Skin epidermis (tissue), 12 donors: ENCODE measurements around the gene FOXF1.
A peak's percentile ranks its signal among the peaks of the same experiment; 100 is the strongest.

Experiments used
- H3K27ac ChIP-seq, 21 experiments: fragments of 200-600 bp; sonication (generic) in 11 of 21; one replicate each; pipeline ENCODE4 v1.5.0; 2020; ENCODE audit warnings: mild to moderate bottlenecking in 3 of 21, inconsistent platforms in 2 of 21, moderate library complexity in 2 of 21
- H3K4me3 ChIP-seq, 7 experiments: fragments of 200-600 bp; sonication (generic) in 2 of 7; one replicate each; pipeline ENCODE4 v1.5.0; 2020; ENCODE audit warnings: inconsistent platforms in 2 of 7, mild to moderate bottlenecking in 2 of 7, moderate library complexity in 1 of 7

FOXF1 gene

GRCh38 chr16:86549076-86549892 lies 39.0 kb downstream of the FOXF1 start:
- no peak overlapping the region for H3K27ac ChIP-seq
- H3K4me3 ChIP-seq, result no peak overlapping the region

GRCh38 chr16:86549893-86550190 lies 39.5 kb downstream of the FOXF1 start:
- H3K4me3 ChIP-seq, result no peak overlapping the region
- H3K27ac ChIP-seq, result no peak overlapping the region

DNA sequence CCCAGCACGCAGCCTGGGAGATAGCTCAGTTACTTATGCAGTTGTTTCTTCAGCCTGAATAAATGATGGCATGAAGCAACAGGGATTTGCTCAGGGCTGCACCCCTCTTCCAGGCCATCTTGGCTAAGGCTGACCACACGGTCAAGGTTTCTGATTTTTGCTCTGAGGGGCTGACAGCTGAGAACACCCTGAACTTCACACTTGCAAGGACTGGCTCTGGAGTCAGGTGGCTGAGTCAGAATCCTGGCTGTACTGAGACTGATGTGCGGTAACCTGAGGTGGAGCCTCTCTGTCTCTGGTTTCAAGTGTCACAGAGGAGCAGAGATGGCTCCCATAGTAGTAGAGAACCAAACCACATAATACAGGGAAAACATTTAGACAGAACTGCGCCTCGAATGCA lies 40.0 kb downstream of the FOXF1 start:
- no peak overlapping the region for H3K27ac ChIP-seq

GRCh38 chr16:86553356-86553755 lies 43.0 kb downstream of the FOXF1 start:
- H3K4me3 ChIP-seq, result no peak overlapping the region
- H3K27ac ChIP-seq, result no peak overlapping the region

More for the DNA sequence above, 40.0 kb downstream of the FOXF1 start:
- no peak overlapping the region for H3K4me3 ChIP-seq

- peak overlapping the region; percentile 46 to 99 (median 92) for H3K27ac ChIP-seq
- peak overlapping the region; percentile 82 to 96 (median 87) for H3K4me3 ChIP-seq
Observed at GRCh38 chr16:86554599-86554916, 44.2 kb downstream of the FOXF1 start.

- peak within 1 kb of the TSS; percentile 82 to 96 (median 87) for H3K4me3 ChIP-seq
- peak within 1 kb of the TSS; percentile 46 to 99 (median 92) for H3K27ac ChIP-seq
Observed at GRCh38 chr16:86554917-86555703, 44.8 kb downstream of the FOXF1 start, which contains the start of gene MTHFSD. MTHFSD (minus strand) TSS chr16:86555235; CDS start chr16:86555184, 51 bp downstream.

GRCh38 chr16:86555704-86556075 lies 45.4 kb downstream of the FOXF1 start:
- H3K27ac ChIP-seq, result peak overlapping the region in 17 of 21 experiments; percentile 78 to 99 (median 94)
- H3K4me3 ChIP-seq, result peak overlapping the region; percentile 82 to 96 (median 87)

DNA sequence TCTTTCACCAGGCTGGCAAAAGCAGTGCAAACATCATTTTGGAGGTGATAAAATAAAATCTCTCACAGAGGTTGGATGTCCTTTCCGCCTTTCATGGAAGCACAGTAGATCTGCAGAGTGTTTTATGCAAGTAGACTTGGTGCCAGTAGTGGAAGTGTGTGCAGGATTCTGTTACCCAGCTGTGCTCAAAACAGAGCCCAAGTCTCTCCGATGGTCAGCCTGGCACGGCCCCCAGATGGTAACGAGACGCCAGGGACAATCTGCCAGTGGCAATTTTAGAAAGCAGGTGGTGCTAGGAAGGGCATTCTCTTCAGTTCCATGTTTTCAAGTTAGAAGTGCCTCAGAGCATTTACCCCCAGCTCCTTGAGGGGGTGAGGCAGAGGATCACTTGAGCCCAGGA lies 46.2 kb downstream of the FOXF1 start:
- Histone ChIP-seq H3K4me3 (no peak overlapping the region), H3K27ac (no peak overlapping the region)

- no peak overlapping the region for H3K4me3 ChIP-seq
- H3K27ac ChIP-seq, result no peak overlapping the region
Observed at GRCh38 chr16:86557587-86557986, 47.3 kb downstream of the FOXF1 start.

GRCh38 chr16:86558355-86559193 lies 48.2 kb downstream of the FOXF1 start:
- H3K4me3 ChIP-seq, result no peak overlapping the region
- H3K27ac ChIP-seq, result no peak overlapping the region

DNA sequence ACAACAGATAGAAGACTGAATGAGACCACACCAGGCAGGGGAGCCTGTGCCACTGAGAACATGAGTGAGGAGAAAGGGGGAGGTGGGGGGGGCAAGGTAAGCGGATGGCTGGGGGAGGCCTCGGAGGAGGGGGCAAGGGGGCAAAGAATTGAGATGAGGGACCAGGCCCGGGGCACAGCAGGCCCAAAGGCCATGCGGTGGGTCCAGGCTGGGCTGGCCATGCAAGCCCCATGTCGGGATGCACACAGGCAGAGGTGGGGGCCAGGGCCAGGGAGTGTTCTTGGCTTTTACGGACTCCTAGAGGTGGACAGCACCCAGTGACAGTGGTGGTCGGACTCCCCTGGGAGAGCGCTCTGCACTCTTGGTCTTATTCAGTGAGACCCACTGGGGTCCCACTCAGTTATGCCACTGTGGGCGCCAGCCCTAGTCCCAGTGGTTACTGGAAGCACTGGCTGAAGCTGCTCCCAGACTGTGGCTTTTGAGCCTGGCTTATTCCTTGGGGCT lies 49.5 kb downstream of the FOXF1 start:
- no peak overlapping the region for H3K4me3 ChIP-seq
- no peak overlapping the region for H3K27ac ChIP-seq

DNA sequence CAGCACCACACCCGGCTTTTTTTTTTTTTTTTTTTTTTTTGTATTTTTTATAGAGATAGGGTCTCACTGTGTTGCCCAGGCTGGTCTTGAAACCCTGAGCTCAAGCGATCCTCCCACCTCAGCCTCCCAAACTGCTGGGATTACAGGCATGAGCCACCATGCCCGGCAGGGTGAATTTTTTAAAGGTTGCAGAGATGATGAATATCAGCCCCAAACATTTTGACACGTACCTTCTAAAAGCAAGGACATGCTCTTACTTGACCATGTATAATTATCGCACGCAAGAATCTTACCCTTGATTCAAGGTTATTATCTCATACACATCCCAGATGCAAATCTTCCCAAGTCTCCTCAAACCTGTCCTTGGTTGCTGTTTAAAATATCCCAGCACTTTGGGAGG lies 52.0 kb downstream of the FOXF1 start:
- H3K27ac ChIP-seq, result no peak overlapping the region
- no peak overlapping the region for H3K4me3 ChIP-seq

- Histone ChIP-seq H3K27ac (no peak overlapping the region), H3K4me3 (no peak overlapping the region)
Observed at GRCh38 chr16:86563469-86564345, 53.4 kb downstream of the FOXF1 start.
